ENCODE data around the gene SMARCC2. TPM values are rescaled to one million over a fixed set of nuclear protein-coding genes. Genes with fewer than 3 reads are reported as not detected.

The SMARCC2 gene
- total RNA-seq, 2 donors from 2014 or later = 80.1 to 84.2 TPM

- Histone ChIP-seq H3K27me3 (no peaks in the 10 kb centered on the region), H3K4me3 (no peak overlapping the region), H3K9me3 (no peaks in the 10 kb centered on the region), H3K36me3 (peaks cover 8% of the 10 kb centered on the region), H3K4me1 (peaks cover 13% of the 10 kb centered on the region), H3K9ac (ENCODE audit: low read depth in 2 of 2, low read length in 2 of 2) (no peak overlapping the region), H3K27ac (no peak overlapping the region)
- intact Hi-C loops (cut with DNase I) = no loop called here
- DNase-seq = no peak
- TF ChIP-seq CTCF (IDR thresholded peaks at IDR 0.05) = no peak
Measured at GRCh38 chr12:56186957-56187356, 2.3 kb downstream of the SMARCC2 start.

GRCh38 chr12:56178347-56178746 is 10.9 kb downstream of the SMARCC2 start:
- TF ChIP-seq CTCF (IDR thresholded peaks at IDR 0.05) = no peak
- intact Hi-C loops (cut with DNase I) = no loop called here
- no peak for DNase-seq
- no peak overlapping the region for H3K27ac ChIP-seq
- H3K36me3 ChIP-seq = peaks cover 30% of the 10 kb centered on the region
- no peaks in the 10 kb centered on the region for H3K27me3 ChIP-seq
- H3K9ac ChIP-seq (ENCODE audit: low read depth in 2 of 2, low read length in 2 of 2) = no peak overlapping the region
- no peaks in the 10 kb centered on the region for H3K4me1 ChIP-seq
- H3K9me3 ChIP-seq = no peaks in the 10 kb centered on the region
- H3K4me3 ChIP-seq = no peak overlapping the region

- no peak for DNase-seq
- intact Hi-C loops (cut with DNase I) = no loop called here
- no peaks in the 10 kb centered on the region for H3K4me1 ChIP-seq
- TF ChIP-seq CTCF (IDR thresholded peaks at IDR 0.05) = no peak
- no peak overlapping the region for H3K27ac ChIP-seq
- H3K4me3 ChIP-seq = no peak overlapping the region
- H3K36me3 ChIP-seq = peaks cover 26% of the 10 kb centered on the region
- no peaks in the 10 kb centered on the region for H3K9me3 ChIP-seq
- no peaks in the 10 kb centered on the region for H3K27me3 ChIP-seq
- no peak overlapping the region for H3K9ac ChIP-seq (ENCODE audit: low read depth in 2 of 2, low read length in 2 of 2)
Measured at GRCh38 chr12:56172839-56173238, 16.4 kb downstream of the SMARCC2 start.

- DNase-seq = no peak
- no peak overlapping the region for H3K27ac ChIP-seq
- no peaks in the 10 kb centered on the region for H3K4me1 ChIP-seq
- H3K9ac ChIP-seq (ENCODE audit: low read depth in 2 of 2, low read length in 2 of 2) = no peak overlapping the region
- H3K36me3 ChIP-seq = peaks cover 27% of the 10 kb centered on the region
- no peaks in the 10 kb centered on the region for H3K9me3 ChIP-seq
- intact Hi-C loops (cut with DNase I) = no loop called here
- no peak overlapping the region for H3K4me3 ChIP-seq
- H3K27me3 ChIP-seq = no peaks in the 10 kb centered on the region
- TF ChIP-seq CTCF (IDR thresholded peaks at IDR 0.05) = no peak
Measured at GRCh38 chr12:56169229-56169759, 20.0 kb downstream of the SMARCC2 start.

GRCh38 chr12:56165369-56165768 is 23.9 kb downstream of the SMARCC2 start:
- no peak for DNase-seq
- peaks cover under 1% of the 10 kb centered on the region for H3K4me1 ChIP-seq
- peaks cover 17% of the 10 kb centered on the region for H3K36me3 ChIP-seq
- no peaks in the 10 kb centered on the region for H3K9me3 ChIP-seq
- no peak overlapping the region for H3K9ac ChIP-seq (ENCODE audit: low read depth in 2 of 2, low read length in 2 of 2)
- H3K27ac ChIP-seq = no peak overlapping the region
- H3K4me3 ChIP-seq = no peak overlapping the region
- H3K27me3 ChIP-seq = no peaks in the 10 kb centered on the region
- intact Hi-C loops (cut with DNase I) = no loop called here
- no peak for TF ChIP-seq CTCF (IDR thresholded peaks at IDR 0.05)
